IMR-90 (cell line): ENCODE results near the gene RXFP4. TPM values are rescaled to one million over a fixed set of nuclear protein-coding genes. Genes with fewer than 3 reads are reported as not detected.

ENCODE experiments used
- ATAC-seq: fragments of 200-7000 bp; cut with Tn5 transposase; 2 replicates; pipeline ENCODE4 v1.9.1; 2020; ENCODE audit warnings: low read depth, mild to moderate bottlenecking, moderate library complexity
- BruUV-seq: library from RNA; stranded (reverse); fragments of 400-500 nt; replicated peaks from 2 replicates; lab custom pipeline; 2021; lab: Mats Ljungman, UMichigan
- CTCF ChIA-PET: fragments of 300-600 bp; formaldehyde crosslinking; extraction: SDS; loops from one replicate; lab custom pipeline; 2021; ENCODE audit warnings: antibody characterized with exemption; lab: Yijun Ruan, JAX
- POLR2A ChIA-PET: fragments of 300-600 bp; sonication (Branson Sonifier 250); formaldehyde crosslinking; loops from one replicate; lab custom pipeline; 2022; ENCODE audit warnings: antibody characterized with exemption; ENCODE audit not compliant: unreplicated experiment; lab: Charles Lee
- DNase-seq: peaks from one replicate; pipeline ENCODE4 v3.0.0; 2013
- H2AFZ ChIP-seq: replicated peaks from 2 replicates; pipeline ENCODE3; 2013; ENCODE audit warnings: low read length, mild to moderate bottlenecking; ENCODE audit not compliant: poor library complexity
- H2AK5ac ChIP-seq: 2 replicates; pipeline ENCODE4 v1.6.1; 2013; ENCODE audit warnings: low read depth, low read length, inconsistent platforms
- H2AK9ac ChIP-seq: replicated peaks from 2 replicates; pipeline ENCODE3; 2013; ENCODE audit warnings: mild to moderate bottlenecking, low read depth, low read length, moderate library complexity; ENCODE audit not compliant: poor library complexity
- H2BK120ac ChIP-seq: 2 replicates; pipeline ENCODE4 v1.6.1; 2013; ENCODE audit warnings: low read depth, low read length, inconsistent platforms
- H2BK15ac ChIP-seq: 3 replicates; pipeline ENCODE4 v1.6.1; 2013; ENCODE audit warnings: low read depth, low read length, inconsistent platforms
- H2BK20ac ChIP-seq: 2 replicates; pipeline ENCODE4 v1.6.1; 2013; ENCODE audit warnings: low read depth, mild to moderate bottlenecking, inconsistent platforms, low read length, moderate library complexity
- H2BK5ac ChIP-seq: 2 replicates; pipeline ENCODE4 v1.6.1; 2013; ENCODE audit warnings: mild to moderate bottlenecking, low read depth, low read length, inconsistent platforms; ENCODE audit not compliant: poor library complexity, severe bottlenecking
- H3K14ac ChIP-seq: replicated peaks from 2 replicates; pipeline ENCODE4 v1.6.1; 2013; ENCODE audit warnings: low read depth, low read length, inconsistent platforms
- H3K18ac ChIP-seq: 2 replicates; pipeline ENCODE4 v1.6.1; 2013; ENCODE audit warnings: low read depth, low read length, control low read depth
- H3K23ac ChIP-seq: 2 replicates; pipeline ENCODE4 v1.6.1; 2013; ENCODE audit warnings: low read depth, low read length, inconsistent platforms
- H3K27ac ChIP-seq: 2 replicates; pipeline ENCODE4 v1.5.1; 2013; ENCODE audit warnings: mild to moderate bottlenecking, control low read depth, low read length; ENCODE audit not compliant: insufficient read depth
- H3K27me3 ChIP-seq: 2 replicates; pipeline ENCODE4 v1.6.1; 2013; ENCODE audit warnings: low read length; ENCODE audit not compliant: control insufficient read depth, insufficient read depth
- H3K36me3 ChIP-seq: 2 replicates; pipeline ENCODE4 v1.6.1; 2013; ENCODE audit warnings: low read length, mixed read lengths; ENCODE audit not compliant: control insufficient read depth, insufficient read depth
- H3K4ac ChIP-seq: 2 replicates; pipeline ENCODE4 v1.6.1; 2013; ENCODE audit warnings: low read depth, low read length, inconsistent platforms
- H3K4me1 ChIP-seq: 2 replicates; pipeline ENCODE4 v1.6.1; 2013; ENCODE audit warnings: low read length, mixed read lengths; ENCODE audit not compliant: control insufficient read depth, insufficient read depth
- H3K4me2 ChIP-seq: 2 replicates; pipeline ENCODE4 v1.6.1; 2013; ENCODE audit warnings: low read depth, mild to moderate bottlenecking, control low read depth, low read length, moderate library complexity
- H3K4me3 ChIP-seq: 2 replicates; pipeline ENCODE4 v1.5.1; 2013; ENCODE audit warnings: low read depth, mild to moderate bottlenecking, control low read depth, low read length, moderate library complexity; ENCODE audit not compliant: insufficient read depth
- H3K56ac ChIP-seq: 2 replicates; pipeline ENCODE4 v1.6.1; 2013; ENCODE audit warnings: low read length, inconsistent platforms; ENCODE audit not compliant: insufficient read depth; ENCODE audit errors: extremely low read depth
- H3K79me1 ChIP-seq, 2 experiments: 2 replicates each; pipeline ENCODE4 v1.6.1; 2013; ENCODE audit warnings: low read length in 2 of 2, inconsistent platforms in 1 of 2, low read depth in 1 of 2
- H3K9ac ChIP-seq: 2 replicates; pipeline ENCODE4 v1.6.1; 2013; ENCODE audit warnings: low read depth, low read length, control low read depth
- H3K9me1 ChIP-seq: 2 replicates; pipeline ENCODE4 v1.6.1; 2013; ENCODE audit warnings: low read length, inconsistent platforms; ENCODE audit not compliant: insufficient read depth
- H3K9me3 ChIP-seq: 2 replicates; pipeline ENCODE4 v1.6.1; 2013; ENCODE audit warnings: low read length; ENCODE audit not compliant: control insufficient read depth, insufficient read depth
- H4K20me1 ChIP-seq: 2 replicates; pipeline ENCODE4 v1.6.1; 2013; ENCODE audit warnings: low read length, inconsistent platforms; ENCODE audit not compliant: insufficient read depth
- H4K5ac ChIP-seq: 2 replicates; pipeline ENCODE4 v1.6.1; 2013; ENCODE audit warnings: mild to moderate bottlenecking, low read depth, low read length, control low read depth
- H4K8ac ChIP-seq, 2 experiments: 2 replicates each; pipeline ENCODE4 v1.6.1; 2013; ENCODE audit warnings: low read depth in 2 of 2, low read length in 2 of 2, control low read depth in 1 of 2, inconsistent platforms in 1 of 2
- H4K91ac ChIP-seq: 2 replicates; pipeline ENCODE4 v1.6.1; 2013; ENCODE audit warnings: low read depth, low read length, inconsistent platforms; ENCODE audit not compliant: insufficient read depth
- BHLHE40 ChIP-seq: fragments of 150-350 bp; IDR thresholded peaks from 2 replicates; pipeline ENCODE4 v1.6.1; 2016; ENCODE audit warnings: mild to moderate bottlenecking, low read depth, low read length
- CHD1 ChIP-seq: IDR thresholded peaks from 2 replicates; pipeline ENCODE4 v1.6.1; 2012; ENCODE audit warnings: low read depth, low read length, improper control_type of control experiment
- CTCF ChIP-seq: conservative IDR thresholded peaks from 2 replicates; pipeline ENCODE4 v1.5.1; 2012; ENCODE audit warnings: mild to moderate bottlenecking, low read depth, low read length, improper control_type of control experiment
- MXI1 ChIP-seq: IDR thresholded peaks from 2 replicates; pipeline ENCODE4 v1.6.1; 2012; ENCODE audit warnings: low read depth, mild to moderate bottlenecking, low read length, moderate library complexity, borderline replicate concordance
- NFE2L2 ChIP-seq: fragments of 150-350 bp; IDR thresholded peaks from 2 replicates; pipeline ENCODE4 v1.6.1; 2016; ENCODE audit warnings: low read depth, mild to moderate bottlenecking, low read length
- RAD21 ChIP-seq: IDR thresholded peaks from 2 replicates; pipeline ENCODE4 v1.6.1; 2012; ENCODE audit warnings: low read length, improper control_type of control experiment
- RFX5 ChIP-seq: IDR thresholded peaks from 2 replicates; pipeline ENCODE4 v1.8.0; 2012; ENCODE audit warnings: low read depth, mild to moderate bottlenecking, low read length, moderate library complexity
- USF2 ChIP-seq: fragments of 150-350 bp; IDR thresholded peaks from 2 replicates; pipeline ENCODE4 v1.6.1; 2017; ENCODE audit warnings: mild to moderate bottlenecking, antibody characterized with exemption, low read length, low read depth
- whole genome bisulfite sequencing, 2 experiments: methylation state at CpG; one replicate each; pipeline versions ENCODE4 v1.1.5 to v1.1.7; 2013; ENCODE audit warnings: missing lambda C conversion rate in 2 of 2; ENCODE audit not compliant: insufficient read length in 1 of 2; ENCODE audit errors: extremely low coverage in 2 of 2; 5-methylcytosine and 5-hydroxymethylcytosine counted together
- dilution Hi-C: fragments of 300-500 bp; cut with HindIII; formaldehyde crosslinking; loops from one replicate; pipeline ENCODE4 v1.14.3; 2018; ENCODE audit warnings: low sequenced_read_pairs; ENCODE audit not compliant: unreplicated experiment
- in situ Hi-C: fragments of 300-500 bp; cut with MboI; formaldehyde crosslinking; loops from 3 replicates; pipeline ENCODE4 v1.14.3; 2019; ENCODE audit warnings: low sequenced_read_pairs, inconsistent platforms, mixed read lengths
- intact Hi-C: fragments of 100-400 bp; cut with micrococcal nuclease; formaldehyde crosslinking; loops from 2 replicates; pipeline ENCODE4 v1.10.0; 2022
- polyA plus RNA-seq, 3 experiments: library from polyadenylated mRNA; depleted of rRNA; stranded (reverse); fragments of >200 nt; gene quantifications; 2 replicates each; pipeline ENCODE4 v1.2.3, GENCODE V29; 2012; ENCODE audit warnings: low replicate concordance in 1 of 3
- total RNA-seq: library from RNA; depleted of rRNA; stranded (reverse); fragments of >200 nt; gene quantifications from 2 replicates; pipeline ENCODE4 v1.2.3, GENCODE V29; 2012

Gene RXFP4
- total and polyA plus RNA-seq, 2 of the 4 experiments (the other 2 are of a cell fraction), result not detected

GRCh38 chr1:155912056-155912536 lies 29.3 kb upstream of the RXFP4 start:
- Histone ChIP-seq H2AK5ac (no peak overlapping the region), H3K4ac (no peak overlapping the region; the same call in 1 of the 2 replicates), H4K20me1 (no peaks in the 10 kb centered on the region), H4K5ac (no peak overlapping the region), H2BK120ac (no peak overlapping the region), H3K56ac (no peak overlapping the region), H3K9me3 (no peaks in the 10 kb centered on the region), H3K18ac (no peak overlapping the region), H4K91ac (no peak overlapping the region), H3K9me1 (peaks cover 2% of the 10 kb centered on the region; the same call in 1 of the 2 replicates), H4K8ac (peak overlapping the region in 1 of 2 experiments; percentile 49; a peak in 1 of 4 replicates), H3K36me3 (peaks cover 49% of the 10 kb centered on the region), H3K27me3 (no peaks in the 10 kb centered on the region), H3K9ac (no peak overlapping the region), H3K4me2 (no peak overlapping the region; the same call in 1 of the 2 replicates), H3K27ac (peak overlapping the region; percentile 51; the same call in 1 of the 2 replicates), H3K14ac (no peak overlapping the region), H2BK15ac (no peak overlapping the region), H3K4me1 (peaks cover 5% of the 10 kb centered on the region; the same call in 1 of the 2 replicates), H3K79me1 (peaks cover 22 to 44% of the 10 kb centered on the region in 2 experiments), H2AK9ac (no peak overlapping the region), H2AFZ (no peak overlapping the region), H2BK5ac (peak overlapping the region; percentile 88), H3K23ac (0 out of 2 replicates have a peak overlapping the region, but pooled peaks have one; percentile 6), H3K4me3 (no peak overlapping the region), H2BK20ac (no peak overlapping the region)
- intact Hi-C loops (no loop called here), dilution Hi-C loops (no loop called here), in situ Hi-C loops (no loop called here)
- no peak for ATAC-seq
- TF ChIP-seq RFX5, result no peak
- TF ChIP-seq RAD21, result no peak
- no peak for TF ChIP-seq CHD1
- no peak for TF ChIP-seq NFE2L2
- TF ChIP-seq USF2, result no peak
- TF ChIP-seq CTCF, result no peak
- TF ChIP-seq BHLHE40, result no peak
- TF ChIP-seq MXI1, result no peak
- no TSS peak for BruUV-seq
- CTCF ChIA-PET, result no interaction called here
- DNase-seq, result no peak
- WGBS, 2 experiments, result 86% methylated on average over 1 of the region's 11 CpGs; no CpG with 5 or more reads in 1 of the 2 experiments
- POLR2A ChIA-PET, result interaction anchor here (0.6 kb wide), 1 partner anchor 42 kb away, joined by 6 read pairs; no protein-coding TSS in a partner anchor
